IPS-18c (cell line): ENCODE measurements around the gene HIGD1C.
"Not testable (repeated sequence)": the region's sequence is repeated elsewhere in the genome, so short reads cannot be mapped to it uniquely, and the experiment has no call there.

ENCODE experiments used
- H3K4me3 ChIP-seq: 2 replicates; pipeline ENCODE4 v1.7.0; 2013; ENCODE audit warnings: low read depth, mild to moderate bottlenecking, low read length, moderate library complexity; ENCODE audit not compliant: insufficient read depth
- H3K9me3 ChIP-seq: one replicate; pipeline ENCODE4 v1.6.1; 2013; ENCODE audit warnings: mild to moderate bottlenecking, low read length, moderate library complexity; ENCODE audit not compliant: control insufficient read depth, insufficient read depth

HIGD1C gene

DNA sequence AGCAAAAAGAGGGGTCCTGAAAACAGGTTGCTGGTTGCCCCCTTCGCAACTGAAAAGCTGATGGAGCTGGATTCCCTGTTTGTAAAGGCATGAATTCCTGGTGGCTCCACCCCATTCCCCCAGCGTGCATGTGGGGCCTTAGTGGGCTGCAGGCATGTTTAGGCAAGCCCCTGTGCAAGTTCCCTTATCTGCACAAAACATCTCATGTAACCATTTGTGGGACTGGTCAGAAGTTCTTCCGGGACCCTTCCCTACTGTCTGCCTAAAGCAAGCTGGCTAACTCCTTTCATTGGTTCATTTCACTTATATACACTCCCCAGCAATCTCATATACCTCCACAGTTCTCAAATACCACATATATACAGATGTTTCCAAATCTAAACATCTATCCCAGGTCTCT lies 24.0 kb upstream of the HIGD1C start:
- H3K4me3 ChIP-seq, result no peak overlapping the region
- H3K9me3 ChIP-seq, result no peaks in the 10 kb centered on the region

DNA sequence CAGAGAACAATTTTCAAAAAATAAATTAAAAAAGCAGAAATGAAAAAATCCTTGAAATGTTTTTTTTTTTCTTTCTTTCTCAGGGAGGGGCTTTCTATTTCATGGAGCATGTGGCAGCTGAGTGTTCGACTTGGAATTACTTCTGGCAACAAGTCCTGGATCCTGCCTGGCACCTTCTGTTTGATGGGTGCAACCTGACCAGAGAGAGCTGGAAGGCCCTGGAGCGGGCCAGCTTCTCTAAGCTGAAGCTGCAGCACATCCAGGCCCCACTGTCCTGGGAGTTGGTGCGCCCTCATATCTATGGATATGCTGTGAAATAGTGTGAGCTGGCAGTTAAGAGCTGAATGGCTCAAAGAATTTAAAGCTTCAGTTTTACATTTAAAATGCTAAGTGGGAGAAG lies 22.5 kb upstream of the HIGD1C start:
- Histone ChIP-seq H3K4me3 (no peak overlapping the region), H3K9me3 (no peaks in the 10 kb centered on the region)

DNA sequence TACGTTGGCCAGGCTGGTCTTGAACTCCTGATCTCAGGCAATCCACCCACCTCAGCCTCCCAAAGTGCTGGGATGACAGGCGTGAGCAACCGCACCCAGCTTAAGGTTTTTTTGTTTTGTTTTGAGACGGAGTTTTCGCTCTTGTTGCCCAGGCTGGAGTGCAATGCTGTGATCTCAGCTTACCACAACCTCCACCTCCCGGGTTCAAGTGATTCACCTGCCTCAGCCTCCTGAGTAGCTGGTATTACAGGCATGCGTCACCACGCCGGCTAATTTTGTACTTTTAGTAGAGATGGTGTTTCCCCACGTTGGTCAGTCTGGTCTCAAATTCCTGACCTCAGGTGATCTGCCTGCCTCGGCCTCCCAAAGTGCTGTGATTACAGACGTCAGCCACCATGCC lies 21.9 kb upstream of the HIGD1C start:
- H3K9me3 ChIP-seq, H3K4me3 ChIP-seq: not testable (repeated sequence)

DNA sequence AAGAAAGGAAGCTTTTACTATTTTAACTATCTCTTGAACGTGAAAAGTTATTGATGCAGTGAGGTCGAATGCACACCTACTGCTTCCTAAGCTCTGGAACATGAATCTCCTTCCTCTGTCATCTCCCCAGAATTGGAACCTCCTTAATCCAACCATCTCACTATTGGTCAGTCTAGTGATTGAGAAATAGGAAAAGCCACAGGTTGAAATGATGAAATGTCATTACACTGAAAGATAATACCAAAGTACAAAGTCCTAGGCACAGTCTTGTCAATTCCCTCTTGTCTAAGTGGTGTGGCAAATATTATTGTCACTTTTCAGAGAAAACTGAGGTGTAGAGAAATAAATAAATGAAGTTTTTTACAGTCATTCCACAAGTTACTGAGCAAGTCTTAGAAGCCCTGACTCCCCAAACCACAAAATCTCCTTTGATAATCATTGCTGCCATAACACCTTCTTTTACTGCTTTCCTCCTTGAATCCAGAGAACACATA lies 19.5 kb upstream of the HIGD1C start:
- H3K9me3 ChIP-seq, result no peaks in the 10 kb centered on the region

DNA sequence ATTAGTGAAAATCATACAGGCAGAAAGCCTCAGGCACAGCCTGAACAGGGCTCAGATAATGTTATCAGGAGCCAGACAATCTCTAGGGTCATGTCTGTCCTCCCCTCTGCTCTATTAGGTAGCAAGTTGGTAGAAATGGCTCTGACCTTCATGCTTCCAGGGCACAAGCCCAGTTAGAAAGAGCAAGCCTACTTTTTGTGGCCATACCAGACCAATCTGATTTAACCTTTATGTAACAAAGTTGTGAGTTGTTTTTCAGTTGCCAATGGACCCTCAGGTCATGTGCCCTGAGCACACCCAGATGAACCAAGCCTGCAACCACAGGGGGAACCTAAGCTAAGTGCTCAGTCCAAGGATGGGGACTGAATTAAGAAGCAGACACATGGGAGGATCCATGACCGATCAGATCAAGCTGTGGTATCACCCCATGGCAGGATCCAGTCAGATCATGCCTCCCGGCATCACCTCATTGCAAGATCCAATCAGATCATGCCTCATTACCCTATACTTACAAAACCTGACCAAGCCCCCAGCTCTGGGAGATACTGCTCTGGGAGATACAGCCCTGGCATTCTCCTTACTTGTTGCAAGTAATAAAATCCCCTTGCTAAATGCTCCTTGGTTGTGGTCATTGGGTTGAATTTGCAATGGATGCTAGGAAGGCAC lies 18.8 kb upstream of the HIGD1C start:
- no peaks in the 10 kb centered on the region for H3K9me3 ChIP-seq
- no peak overlapping the region for H3K4me3 ChIP-seq

More for the DNA sequence above, 19.5 kb upstream of the HIGD1C start:
- H3K4me3 ChIP-seq, result no peak overlapping the region

DNA sequence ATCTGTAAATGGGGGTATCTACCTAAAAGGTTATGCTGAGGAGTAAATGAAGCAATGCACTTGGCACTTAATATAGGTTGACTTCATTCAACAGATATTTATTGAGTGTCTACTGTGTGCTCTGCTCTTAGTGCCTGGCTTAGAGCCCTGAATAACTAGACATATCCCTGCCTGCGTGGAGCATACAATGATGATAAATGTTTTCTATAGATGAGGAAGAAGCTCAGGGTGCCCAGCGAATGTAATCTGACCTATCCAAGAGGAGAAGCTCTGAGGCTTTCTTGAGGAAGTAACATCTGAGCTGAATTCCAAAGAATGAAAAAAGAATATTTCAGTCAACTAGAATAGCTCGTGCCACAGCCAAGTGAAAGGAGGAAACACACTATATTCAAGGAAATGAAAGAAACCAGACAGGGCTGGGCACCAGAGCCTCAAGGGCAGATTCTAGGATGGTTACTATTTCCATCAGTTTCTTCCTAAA lies 17.9 kb upstream of the HIGD1C start:
- H3K4me3 ChIP-seq, result no peak overlapping the region
- no peaks in the 10 kb centered on the region for H3K9me3 ChIP-seq

DNA sequence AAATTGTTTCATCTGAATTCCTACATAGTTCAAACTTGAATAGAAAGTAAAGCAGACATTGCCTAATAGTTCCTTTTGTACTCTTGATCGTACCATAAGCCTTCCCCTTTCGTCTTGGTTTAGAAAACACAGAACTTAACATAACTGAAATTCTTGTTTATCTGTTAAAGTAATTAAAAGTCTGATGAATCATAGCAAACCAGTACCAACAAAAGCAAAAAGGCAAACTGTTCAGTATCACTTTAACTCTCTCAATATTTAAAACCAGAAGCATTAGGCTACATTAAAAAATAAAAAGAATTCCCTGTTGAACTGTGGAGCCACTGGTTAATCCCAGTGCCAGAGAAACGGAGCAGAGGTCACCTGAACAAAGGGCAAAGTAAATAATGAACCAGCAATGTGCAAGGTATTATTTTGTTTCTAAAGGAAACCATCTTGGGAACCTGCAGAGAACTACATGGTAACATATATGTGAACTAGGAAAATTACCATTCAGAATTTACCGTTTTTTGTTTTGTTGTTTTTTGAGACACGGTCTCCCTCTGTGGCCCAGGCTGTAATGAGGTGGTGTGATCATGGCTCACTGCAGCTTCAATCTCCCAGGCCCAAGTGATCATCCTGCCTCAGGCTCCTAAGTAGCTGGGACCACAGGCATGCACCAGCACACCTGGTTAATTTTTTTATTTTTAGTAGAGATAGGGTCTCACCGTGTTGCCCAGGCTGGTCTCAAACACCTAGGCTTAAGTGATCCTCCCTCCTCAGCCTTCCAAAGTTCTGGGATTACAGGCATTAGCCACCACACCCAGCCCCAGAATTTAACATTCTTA lies 17.1 kb upstream of the HIGD1C start:
- H3K4me3 ChIP-seq, result no peak overlapping the region
- no peaks in the 10 kb centered on the region for H3K9me3 ChIP-seq

DNA sequence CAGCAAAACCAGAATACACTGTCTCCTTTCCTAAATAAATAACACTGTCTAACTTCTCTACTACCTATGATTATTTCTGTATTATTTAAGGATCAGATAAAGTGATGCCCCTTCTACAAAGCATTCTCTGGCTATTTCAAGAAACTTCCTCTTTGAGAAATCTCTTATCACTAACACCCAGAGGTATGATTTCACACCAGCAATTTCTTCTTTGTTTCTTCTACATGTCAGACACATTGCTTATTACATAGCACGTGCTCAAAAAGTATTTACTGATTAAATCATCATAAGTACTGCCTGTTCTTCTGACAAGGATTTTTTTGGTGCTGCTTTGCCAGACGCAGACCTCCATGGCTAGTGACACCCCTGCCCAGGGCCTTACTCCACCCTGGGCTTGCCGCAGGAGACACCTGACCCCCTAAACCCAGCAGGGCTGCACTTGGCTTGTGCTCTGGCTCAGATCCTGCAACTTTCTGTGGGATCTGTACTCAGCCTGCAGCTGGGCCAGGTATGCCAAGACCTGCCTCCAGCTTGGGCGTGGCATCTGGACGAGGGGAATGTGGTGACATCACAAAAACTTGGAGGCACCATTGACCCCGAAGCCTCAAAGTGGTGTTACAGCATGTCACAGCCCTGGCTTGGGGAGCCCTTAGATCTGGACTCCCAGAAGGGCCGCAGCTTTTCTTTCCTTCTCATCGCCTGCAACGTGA lies 15.4 kb upstream of the HIGD1C start:
- H3K4me3 ChIP-seq, result no peak overlapping the region
- no peaks in the 10 kb centered on the region for H3K9me3 ChIP-seq

DNA sequence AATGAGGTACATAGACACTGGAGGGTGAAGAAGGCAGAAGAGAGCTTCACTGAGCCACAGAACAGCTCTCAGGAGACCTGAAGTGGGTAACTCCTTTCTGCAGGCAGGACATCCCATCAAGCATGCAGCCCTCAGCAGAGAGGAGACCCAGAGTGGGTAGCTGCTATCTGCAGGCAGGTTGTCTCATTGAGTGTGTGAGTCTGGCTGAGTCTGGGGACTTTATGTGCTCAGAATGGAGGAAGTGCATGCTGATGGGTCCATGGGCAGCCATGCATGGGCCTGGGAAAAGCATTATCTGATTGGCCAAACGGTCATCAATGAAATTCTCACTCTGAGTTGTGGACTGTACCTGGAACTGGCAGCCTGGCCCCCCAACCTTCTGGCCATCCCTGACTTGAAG lies 14.7 kb upstream of the HIGD1C start:
- Histone ChIP-seq H3K4me3 (no peak overlapping the region), H3K9me3 (no peaks in the 10 kb centered on the region)

DNA sequence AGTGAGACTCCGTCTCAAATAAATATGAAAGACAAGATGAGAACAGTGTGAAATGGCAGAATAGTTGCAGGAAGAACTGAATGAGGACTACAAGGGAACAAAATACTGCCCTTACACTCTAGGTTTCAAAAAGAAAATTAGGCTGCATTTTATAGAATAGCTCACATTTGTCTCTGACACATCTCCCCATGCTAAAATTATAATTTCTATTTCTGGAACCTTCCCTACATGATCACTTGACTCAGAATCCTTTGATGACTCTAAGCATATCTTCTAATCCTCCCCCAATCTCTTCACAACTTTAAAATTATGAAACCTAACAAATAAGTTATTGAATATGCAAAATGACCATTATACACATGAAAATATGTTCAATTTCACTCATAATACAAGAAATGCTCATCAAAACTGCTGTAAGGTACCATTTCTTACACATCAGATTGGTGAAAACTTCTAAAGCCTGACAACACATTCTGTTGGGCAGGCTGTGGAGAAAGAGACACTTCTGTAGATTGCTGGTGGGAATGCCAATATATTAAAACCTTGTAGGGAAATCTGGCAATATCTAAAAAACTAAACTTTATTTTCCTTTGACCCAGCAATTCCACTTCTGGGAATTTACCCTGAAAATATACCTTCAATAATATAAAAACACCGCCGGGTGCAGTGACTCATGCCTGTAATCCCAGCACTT lies 4.3 kb upstream of the HIGD1C start:
- H3K4me3 ChIP-seq, result no peak overlapping the region
- peaks cover 2% of the 10 kb centered on the region for H3K9me3 ChIP-seq

DNA sequence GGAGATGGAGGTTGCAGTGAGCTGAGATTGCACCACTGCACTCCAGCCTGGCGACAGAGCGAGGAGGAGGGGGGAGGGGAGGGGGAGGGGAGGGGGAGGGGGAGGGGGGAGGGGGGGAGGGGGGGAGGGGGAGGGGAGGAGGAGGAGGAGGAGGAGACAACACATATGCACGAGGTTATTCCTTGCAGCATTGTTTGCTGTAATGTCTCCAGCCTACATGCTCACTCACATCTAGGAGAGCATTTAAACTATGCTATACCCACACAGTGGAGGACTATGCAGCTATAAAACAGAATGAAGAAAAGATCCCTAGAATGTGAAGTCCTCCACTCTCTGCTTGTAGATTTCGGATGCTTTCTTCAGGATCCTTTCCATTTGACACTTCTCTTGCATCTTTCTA lies 3.5 kb upstream of the HIGD1C start:
- Histone ChIP-seq H3K9me3 (peaks cover 2% of the 10 kb centered on the region), H3K4me3 (no peak overlapping the region)

DNA sequence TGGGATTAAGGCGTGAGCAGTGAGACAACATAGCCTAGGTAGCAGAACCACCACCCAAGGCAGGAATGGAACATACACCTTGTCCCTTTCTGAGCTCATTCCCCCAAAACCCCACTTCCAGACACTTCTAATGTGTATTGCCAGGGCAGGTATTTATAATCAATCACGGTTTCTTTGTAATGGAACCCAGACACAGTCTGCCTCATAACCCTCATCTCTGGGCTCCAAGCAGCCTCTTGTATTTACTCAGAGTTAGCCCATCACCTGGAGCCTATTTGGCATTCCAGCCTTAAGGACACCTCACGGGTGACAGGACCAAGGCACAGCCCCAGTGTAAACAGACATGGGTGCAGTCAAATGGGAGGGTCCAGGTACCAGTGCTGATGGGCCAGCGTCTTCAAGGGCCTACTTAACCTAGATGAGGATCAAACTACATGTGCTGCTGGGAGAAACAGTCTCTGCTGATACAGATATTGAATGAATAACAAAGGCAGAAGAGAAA lies 2.5 kb upstream of the HIGD1C start:
- Histone ChIP-seq H3K4me3 (no peak overlapping the region), H3K9me3 (peaks cover 2% of the 10 kb centered on the region)

DNA sequence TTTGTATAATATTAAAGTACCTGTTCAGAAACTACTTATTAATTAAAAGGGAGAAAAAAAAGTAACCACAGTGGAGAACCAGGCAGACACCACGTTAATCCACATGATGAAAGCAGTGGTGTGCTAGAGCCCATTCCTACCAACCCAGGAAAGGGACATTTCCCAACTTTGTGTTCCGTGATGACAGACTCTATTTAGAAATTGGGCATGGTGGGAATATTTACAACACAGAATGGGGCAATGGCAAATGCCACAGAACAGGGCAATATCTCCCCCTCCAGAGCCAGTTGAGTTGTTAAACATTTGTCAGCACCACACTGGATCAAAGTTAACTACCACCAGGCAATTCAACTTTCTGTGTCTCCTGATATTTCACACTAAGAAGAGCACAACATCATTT lies 1.2 kb upstream of the HIGD1C start:
- no peak overlapping the region for H3K4me3 ChIP-seq
- H3K9me3 ChIP-seq, result peaks cover 2% of the 10 kb centered on the region

DNA sequence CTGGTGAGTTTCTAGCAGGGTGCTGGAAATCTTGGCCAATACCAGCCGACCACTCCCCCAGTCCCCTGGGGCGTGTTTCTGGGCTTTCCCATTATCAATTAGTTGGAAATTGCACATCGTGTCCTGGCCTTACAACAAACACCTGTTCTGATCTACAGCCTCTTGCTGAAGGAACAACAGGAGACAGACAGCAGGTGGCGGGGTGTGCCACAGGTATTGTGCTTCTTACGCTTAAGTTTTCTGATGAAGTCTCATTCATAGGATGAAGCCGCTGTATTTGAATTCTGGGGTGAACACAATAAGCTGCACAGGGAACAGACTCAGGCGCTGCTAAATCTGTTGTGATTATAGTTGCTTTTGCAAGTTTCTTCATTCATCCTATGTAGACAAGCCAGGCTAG lies 703 bp downstream of the HIGD1C start:
- H3K4me3 ChIP-seq, result no peak overlapping the region
- H3K9me3 ChIP-seq, result peaks cover 2% of the 10 kb centered on the region

DNA sequence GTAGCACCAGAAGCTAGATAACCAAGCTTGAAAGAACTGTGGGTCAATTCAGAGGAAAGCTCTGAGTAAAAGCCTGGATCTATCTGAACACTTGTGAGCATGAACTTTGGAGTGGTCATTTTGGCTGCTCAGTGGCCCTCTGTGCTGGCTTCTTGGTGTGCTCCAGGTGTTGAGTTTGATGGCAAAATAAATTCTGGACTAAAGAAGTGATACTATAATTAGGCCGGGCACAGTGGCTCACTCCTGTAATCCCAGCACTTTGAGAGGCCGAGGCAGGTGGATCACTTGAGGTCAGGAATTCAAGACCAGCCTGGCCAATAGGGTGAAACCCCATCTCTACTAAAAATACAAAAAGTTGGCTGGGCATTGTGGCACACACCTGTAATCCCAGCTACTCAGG lies 2.4 kb downstream of the HIGD1C start:
- H3K4me3 ChIP-seq, H3K9me3 ChIP-seq: not testable (repeated sequence)

DNA sequence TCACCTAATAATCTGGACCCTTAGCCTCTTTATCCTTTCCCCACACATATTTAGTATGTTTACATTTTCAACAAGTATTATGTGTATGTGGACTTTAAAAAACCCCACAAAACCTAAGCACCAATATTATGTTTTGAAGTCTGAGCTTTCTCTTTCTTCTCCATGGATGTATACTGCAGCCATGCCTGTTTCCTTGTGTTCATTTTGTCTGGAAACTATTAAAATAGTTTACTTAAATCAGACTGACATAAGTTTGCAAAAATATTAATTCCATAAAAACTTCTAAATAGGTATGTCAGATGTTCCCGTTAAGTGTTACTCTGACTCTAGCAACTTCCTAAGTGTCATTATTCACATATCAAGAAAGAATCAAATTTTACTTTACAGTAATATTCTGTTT lies 2.9 kb downstream of the HIGD1C start:
- Histone ChIP-seq H3K9me3 (no peaks in the 10 kb centered on the region), H3K4me3 (no peak overlapping the region)

DNA sequence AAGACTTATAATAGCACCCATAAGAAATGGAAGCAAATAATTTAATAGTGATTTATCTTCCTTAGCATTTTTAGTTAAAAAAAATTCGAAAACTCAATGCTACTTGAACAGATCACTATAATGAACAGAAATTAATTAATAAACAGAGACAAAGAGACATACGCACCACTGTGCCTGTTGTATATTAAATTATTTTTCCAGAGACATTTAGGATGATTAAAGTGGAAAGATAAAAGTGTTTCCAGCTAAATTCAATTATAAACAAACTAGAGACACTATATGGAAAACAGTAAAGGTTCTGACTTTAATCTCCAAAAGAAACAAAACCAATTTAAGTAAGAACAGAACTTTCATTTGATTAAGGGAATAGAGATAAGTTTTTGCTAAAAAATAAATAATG lies 3.4 kb downstream of the HIGD1C start:
- Histone ChIP-seq H3K4me3 (no peak overlapping the region), H3K9me3 (no peaks in the 10 kb centered on the region)
